ENCODE results near the gene SOX15.

Gene SOX15

GRCh38 chr17:7575959-7576358, 13.9 kb downstream of the SOX15 start:
- Histone ChIP-seq H3K27ac (no peak overlapping the region; the same call in 1 of the 2 replicates), H3K4me3 (IDR thresholded peaks at IDR 0.05; ENCODE audit: insufficient read depth, low read depth, low read length) (no peak overlapping the region), H3K4me2 (no peak overlapping the region), H3K27me3 (ENCODE audit: insufficient read depth, low read depth) (no peaks in the 10 kb centered on the region), H2AFZ (ENCODE audit: low read depth) (no peak overlapping the region), H3K4me1 (ENCODE audit: low read depth, poor library complexity, severe bottlenecking) (peaks cover 22% of the 10 kb centered on the region), H4K20me1 (ENCODE audit: insufficient read depth) (no peaks in the 10 kb centered on the region), H3K79me2 (ENCODE audit: insufficient read depth, low read depth) (peaks cover 31% of the 10 kb centered on the region), H3K9ac (no peak overlapping the region; the same call in 1 of the 2 replicates), H3K36me3 (ENCODE audit: insufficient read depth) (no peaks in the 10 kb centered on the region)
- TF ChIP-seq CTCF (conservative IDR thresholded peaks at IDR 0.05; ENCODE audit: low read depth, low read length), result no peak

- no peak overlapping the region for H2AFZ ChIP-seq (ENCODE audit: low read depth)
- no peaks in the 10 kb centered on the region for H4K20me1 ChIP-seq (ENCODE audit: insufficient read depth)
- peaks cover 31% of the 10 kb centered on the region for H3K79me2 ChIP-seq (ENCODE audit: insufficient read depth, low read depth)
- peak overlapping the region; percentile 18; the same call in 1 of the 2 replicates for H3K27ac ChIP-seq
- TF ChIP-seq CTCF (conservative IDR thresholded peaks at IDR 0.05; ENCODE audit: low read depth, low read length), result no peak
- no peak overlapping the region; the same call in 1 of the 2 replicates for H3K4me2 ChIP-seq
- H3K4me1 ChIP-seq (ENCODE audit: low read depth, poor library complexity, severe bottlenecking), result peaks cover 22% of the 10 kb centered on the region
- no peak overlapping the region for H3K4me3 ChIP-seq (IDR thresholded peaks at IDR 0.05; ENCODE audit: insufficient read depth, low read depth, low read length)
- H3K27me3 ChIP-seq (ENCODE audit: insufficient read depth, low read depth), result no peaks in the 10 kb centered on the region
- H3K9ac ChIP-seq, result no peak overlapping the region; the same call in 1 of the 2 replicates
- no peaks in the 10 kb centered on the region for H3K36me3 ChIP-seq (ENCODE audit: insufficient read depth)
These were observed 14.4 kb downstream of the SOX15 start for GRCh38 chr17:7575481-7575883.

- Histone ChIP-seq H3K9ac (peak overlapping the region; percentile 90; the same call in 1 of the 2 replicates), H3K36me3 (ENCODE audit: insufficient read depth) (no peaks in the 10 kb centered on the region), H3K4me2 (peak overlapping the region; percentile 36; the same call in 1 of the 2 replicates), H2AFZ (ENCODE audit: low read depth) (no peak overlapping the region), H4K20me1 (ENCODE audit: insufficient read depth) (no peaks in the 10 kb centered on the region), H3K79me2 (ENCODE audit: insufficient read depth, low read depth) (peaks cover 31% of the 10 kb centered on the region), H3K27me3 (ENCODE audit: insufficient read depth, low read depth) (no peaks in the 10 kb centered on the region), H3K4me1 (ENCODE audit: low read depth, poor library complexity, severe bottlenecking) (peaks cover 19% of the 10 kb centered on the region), H3K4me3 (IDR thresholded peaks at IDR 0.05; ENCODE audit: insufficient read depth, low read depth, low read length) (no peak overlapping the region), H3K27ac (peak overlapping the region; percentile 30; the same call in 1 of the 2 replicates)
- TF ChIP-seq CTCF (conservative IDR thresholded peaks at IDR 0.05; ENCODE audit: low read depth, low read length), result no peak
These were observed 15.5 kb downstream of the SOX15 start for GRCh38 chr17:7574176-7574953.

- no peak for TF ChIP-seq CTCF (conservative IDR thresholded peaks at IDR 0.05; ENCODE audit: low read depth, low read length)
- no peaks in the 10 kb centered on the region for H3K36me3 ChIP-seq (ENCODE audit: insufficient read depth)
- peak overlapping the region; percentile 90 for H3K9ac ChIP-seq
- H2AFZ ChIP-seq (ENCODE audit: low read depth), result no peak overlapping the region
- H3K79me2 ChIP-seq (ENCODE audit: insufficient read depth, low read depth), result peaks cover 31% of the 10 kb centered on the region
- H3K27me3 ChIP-seq (ENCODE audit: insufficient read depth, low read depth), result no peaks in the 10 kb centered on the region
- H4K20me1 ChIP-seq (ENCODE audit: insufficient read depth), result no peaks in the 10 kb centered on the region
- H3K4me3 ChIP-seq (IDR thresholded peaks at IDR 0.05; ENCODE audit: insufficient read depth, low read depth, low read length), result no peak overlapping the region
- peak overlapping the region; percentile 36; the same call in 1 of the 2 replicates for H3K4me2 ChIP-seq
- peaks cover 11% of the 10 kb centered on the region for H3K4me1 ChIP-seq (ENCODE audit: low read depth, poor library complexity, severe bottlenecking)
- H3K27ac ChIP-seq, result peak overlapping the region; percentile 73
These were observed 16.4 kb downstream of the SOX15 start for GRCh38 chr17:7573324-7574080.
